Caco-2 (cell line): ENCODE measurements around the gene PPIL1. TPM values are rescaled to one million over a fixed set of nuclear protein-coding genes. Genes with fewer than 3 reads are reported as not detected.
"Not testable (repeated sequence)": the region's sequence is repeated elsewhere in the genome, so short reads cannot be mapped to it uniquely, and the experiment has no call there.

Source experiments
- BruUV-seq: library from RNA; stranded (reverse); fragments of 400-500 nt; replicated peaks from 2 replicates; lab custom pipeline; 2021; lab: Mats Ljungman, UMichigan
- CTCF ChIA-PET: fragments of 300-600 bp; sonication (Branson Sonifier 250); formaldehyde crosslinking; loops from one replicate; lab custom pipeline; 2022; ENCODE audit warnings: antibody characterized with exemption; lab: Charles Lee
- POLR2A ChIA-PET: fragments of 300-600 bp; sonication (Branson Sonifier 250); formaldehyde crosslinking; loops from one replicate; lab custom pipeline; 2022; ENCODE audit warnings: antibody characterized with exemption; lab: Charles Lee
- DNase-seq, 2 experiments: peaks; one replicate each; pipeline versions ENCODE4 v3.0.0 to v3.0.0-alpha.2; 2020 to 2022
- H3K27me3 ChIP-seq: replicated peaks from 2 replicates; pipeline ENCODE4 v1.6.0; 2011; ENCODE audit warnings: low read length; ENCODE audit not compliant: control insufficient read depth, insufficient read depth
- H3K36me3 ChIP-seq: 2 replicates; pipeline ENCODE4 v1.5.1; 2011; ENCODE audit warnings: low read length; ENCODE audit not compliant: control insufficient read depth, insufficient read depth
- H3K4me1 ChIP-seq: fragments of 250-450 bp; sonication (Bioruptor Pico); 2 replicates; pipeline ENCODE4 v1.5.1; 2020; ENCODE audit warnings: mild to moderate bottlenecking
- H3K4me3 ChIP-seq: 2 replicates; pipeline ENCODE4 v1.5.1; 2011; ENCODE audit warnings: low read depth, mild to moderate bottlenecking, control low read depth, low read length
- H3K9me3 ChIP-seq: fragments of 250-450 bp; sonication (Bioruptor Pico); 2 replicates; pipeline ENCODE4 v1.5.1; 2020; ENCODE audit warnings: mild to moderate bottlenecking, moderate library complexity
- H3K27ac Mint-ChIP-seq: one replicate; pipeline ENCODE4 v1.8.0; 2022; ENCODE audit warnings: mixed read lengths; ENCODE audit not compliant: unreplicated experiment
- H3K27me3 Mint-ChIP-seq: one replicate; pipeline ENCODE4 v1.8.0; 2022; ENCODE audit warnings: mixed read lengths; ENCODE audit not compliant: insufficient read depth, unreplicated experiment
- H3K36me3 Mint-ChIP-seq: one replicate; pipeline ENCODE4 v1.8.0; 2022; ENCODE audit warnings: mild to moderate bottlenecking, mixed read lengths; ENCODE audit not compliant: insufficient read depth, unreplicated experiment
- H3K4me1 Mint-ChIP-seq: one replicate; pipeline ENCODE4 v1.8.0; 2022; ENCODE audit warnings: low read depth, mixed read lengths; ENCODE audit not compliant: unreplicated experiment
- H3K4me3 Mint-ChIP-seq: one replicate; pipeline ENCODE4 v1.8.0; 2022; ENCODE audit warnings: mild to moderate bottlenecking, moderate library complexity, mixed read lengths; ENCODE audit not compliant: unreplicated experiment
- H3K9me3 Mint-ChIP-seq: one replicate; pipeline ENCODE4 v1.8.0; 2022; ENCODE audit warnings: mixed read lengths; ENCODE audit not compliant: unreplicated experiment
- CTCF ChIP-seq, 2 experiments: fragments of 200-600 bp in 1 of 2; IDR thresholded peaks; 1 replicate in 1 of 2; 2 replicates in 1 of 2; pipeline versions ENCODE4 v1.5.1 to v1.8.0; 2011 to 2022; ENCODE audit warnings: antibody characterized with exemption in 1 of 2, control low read depth in 1 of 2, inconsistent platforms in 1 of 2, low read depth in 1 of 2, low read length in 1 of 2, mild to moderate bottlenecking in 1 of 2, moderate library complexity in 1 of 2; ENCODE audit not compliant: insufficient read depth in 1 of 2, severe bottlenecking in 1 of 2, unreplicated experiment in 1 of 2
- intact Hi-C: fragments of 100-400 bp; cut with micrococcal nuclease; formaldehyde crosslinking; loops from one replicate; pipeline ENCODE4 v1.10.0; 2022; ENCODE audit not compliant: unreplicated experiment
- total RNA-seq: library from RNA; stranded (reverse); gene quantifications from 2 replicates; pipeline ENCODE4 v1.2.3, GENCODE V29; 2022

Gene PPIL1
- total RNA-seq, 1 experiment from 2014 or later: 61.2 TPM

GRCh38 chr6:36815962-36816735, 58.5 kb downstream of the PPIL1 start:
- intact Hi-C loops: no loop called here
- no peaks in the 10 kb centered on the region for H3K9me3 Mint-ChIP-seq
- no peak overlapping the region for H3K4me3 ChIP-seq
- no TSS peak for BruUV-seq
- no peak for DNase-seq
- no peaks in the 10 kb centered on the region for H3K27me3 Mint-ChIP-seq
- no peaks in the 10 kb centered on the region for H3K9me3 ChIP-seq
- peaks cover 16% of the 10 kb centered on the region for H3K4me1 Mint-ChIP-seq
- no peak for TF ChIP-seq CTCF (IDR thresholded peaks at IDR 0.05; ENCODE audit: insufficient read depth in 1 of 2, low read depth in 1 of 2, low read length in 1 of 2, severe bottlenecking in 1 of 2, unreplicated experiment in 1 of 2)
- no peaks in the 10 kb centered on the region for H3K36me3 ChIP-seq
- peaks cover 10% of the 10 kb centered on the region for H3K4me1 ChIP-seq
- H3K27ac Mint-ChIP-seq: no peak overlapping the region
- no peaks in the 10 kb centered on the region for H3K27me3 ChIP-seq
- H3K4me3 Mint-ChIP-seq: no peak overlapping the region
- H3K36me3 Mint-ChIP-seq: no peaks in the 10 kb centered on the region
- ChIA-PET CTCF (no interaction called here), POLR2A (no interaction called here)

GRCh38 chr6:36814249-36814648, 60.4 kb downstream of the PPIL1 start:
- Histone ChIP-seq H3K36me3 (no peaks in the 10 kb centered on the region), H3K4me3 (no peak overlapping the region), H3K4me1 (no peaks in the 10 kb centered on the region), H3K9me3 (no peaks in the 10 kb centered on the region), H3K27me3 (no peaks in the 10 kb centered on the region)
- Mint-ChIP-seq H3K36me3 (no peaks in the 10 kb centered on the region), H3K27ac (no peak overlapping the region), H3K9me3 (no peaks in the 10 kb centered on the region), H3K27me3 (no peaks in the 10 kb centered on the region), H3K4me1 (peaks cover under 1% of the 10 kb centered on the region), H3K4me3 (no peak overlapping the region)
- no TSS peak for BruUV-seq
- POLR2A ChIA-PET: no interaction called here
- no peak for TF ChIP-seq CTCF (IDR thresholded peaks at IDR 0.05; ENCODE audit: insufficient read depth in 1 of 2, low read depth in 1 of 2, low read length in 1 of 2, severe bottlenecking in 1 of 2, unreplicated experiment in 1 of 2)
- DNase-seq: no peak
- CTCF ChIA-PET: interaction anchor here (0.7 kb wide), 1 partner anchor 20 kb away, joined by 4 read pairs; no protein-coding TSS in a partner anchor
- intact Hi-C loops: no loop called here

GRCh38 chr6:36813526-36813925, 61.1 kb downstream of the PPIL1 start:
- H3K36me3 Mint-ChIP-seq: no peaks in the 10 kb centered on the region
- no peaks in the 10 kb centered on the region for H3K9me3 Mint-ChIP-seq
- ChIA-PET POLR2A (no interaction called here), CTCF (no interaction called here)
- no peak for DNase-seq
- H3K4me3 Mint-ChIP-seq: no peak overlapping the region
- no peaks in the 10 kb centered on the region for H3K4me1 ChIP-seq
- H3K4me1 Mint-ChIP-seq: no peaks in the 10 kb centered on the region
- no peaks in the 10 kb centered on the region for H3K36me3 ChIP-seq
- no peak for TF ChIP-seq CTCF (IDR thresholded peaks at IDR 0.05; ENCODE audit: insufficient read depth in 1 of 2, low read depth in 1 of 2, low read length in 1 of 2, severe bottlenecking in 1 of 2, unreplicated experiment in 1 of 2)
- no TSS peak for BruUV-seq
- no peaks in the 10 kb centered on the region for H3K9me3 ChIP-seq
- intact Hi-C loops: no loop called here
- H3K27ac Mint-ChIP-seq: no peak overlapping the region
- no peak overlapping the region for H3K4me3 ChIP-seq
- no peaks in the 10 kb centered on the region for H3K27me3 Mint-ChIP-seq
- H3K27me3 ChIP-seq: no peaks in the 10 kb centered on the region

GRCh38 chr6:36813047-36813446, 61.6 kb downstream of the PPIL1 start:
- H3K9me3 Mint-ChIP-seq, BruUV-seq, H3K27me3 ChIP-seq, H3K27me3 Mint-ChIP-seq, POLR2A ChIA-PET, intact Hi-C loops, H3K4me1 ChIP-seq, H3K27ac Mint-ChIP-seq, H3K4me3 ChIP-seq, DNase-seq, H3K4me3 Mint-ChIP-seq, CTCF ChIA-PET, H3K9me3 ChIP-seq, H3K4me1 Mint-ChIP-seq, H3K36me3 Mint-ChIP-seq, H3K36me3 ChIP-seq: not testable (repeated sequence)
